ENCODE measurements around the gene OGFR.

GRCh38 chr20:62807444-62808210 is 3.0 kb downstream of the OGFR start:
- TF ChIP-seq CTCF (IDR thresholded peaks at IDR 0.05) (no peak), POLR2AphosphoS5 (IDR thresholded peaks at IDR 0.05; ENCODE audit: insufficient read depth in 1 of 2, low read depth in 1 of 2) (no peak)

Measured in vagina (tissue), 2 donors.